T1000 (cell line): ENCODE results near the gene OR13G1.
"Not testable (repeated sequence)": the region's sequence is repeated elsewhere in the genome, so short reads cannot be mapped to it uniquely, and the experiment has no call there.

ENCODE experiments used
- DNase-seq: peaks from one replicate; lab custom pipeline; 2025; ENCODE audit warnings: mixed read lengths; lab: John Stamatoyannopoulos, UW

Gene OR13G1, protein sequence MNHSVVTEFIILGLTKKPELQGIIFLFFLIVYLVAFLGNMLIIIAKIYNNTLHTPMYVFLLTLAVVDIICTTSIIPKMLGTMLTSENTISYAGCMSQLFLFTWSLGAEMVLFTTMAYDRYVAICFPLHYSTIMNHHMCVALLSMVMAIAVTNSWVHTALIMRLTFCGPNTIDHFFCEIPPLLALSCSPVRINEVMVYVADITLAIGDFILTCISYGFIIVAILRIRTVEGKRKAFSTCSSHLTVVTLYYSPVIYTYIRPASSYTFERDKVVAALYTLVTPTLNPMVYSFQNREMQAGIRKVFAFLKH

DNA sequence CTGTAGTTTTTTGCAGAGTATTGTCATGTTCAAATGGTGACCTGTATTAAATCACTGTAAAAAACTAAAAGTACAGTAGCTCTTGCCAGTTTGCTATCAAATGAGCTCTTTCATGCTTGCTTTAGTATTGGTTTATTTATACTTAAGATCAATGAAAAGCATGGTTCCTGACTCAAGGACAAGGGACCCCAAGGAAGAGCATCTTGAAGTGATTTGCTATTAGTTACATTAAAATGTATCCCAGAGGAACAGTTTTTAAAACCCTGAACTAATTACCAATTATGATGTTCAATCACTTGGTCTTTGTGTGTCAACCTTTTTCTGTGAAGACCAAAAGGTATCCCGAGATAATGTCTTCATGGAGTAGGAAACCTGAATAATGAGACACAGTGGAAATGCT is at the start of gene OR13G1:
Gene OR13G1 (minus strand): TSS at position 101 of the 400 bp plus-strand sequence. CDS start 6,698 bp downstream, outside the sequence.
- no peak for DNase-seq

DNA sequence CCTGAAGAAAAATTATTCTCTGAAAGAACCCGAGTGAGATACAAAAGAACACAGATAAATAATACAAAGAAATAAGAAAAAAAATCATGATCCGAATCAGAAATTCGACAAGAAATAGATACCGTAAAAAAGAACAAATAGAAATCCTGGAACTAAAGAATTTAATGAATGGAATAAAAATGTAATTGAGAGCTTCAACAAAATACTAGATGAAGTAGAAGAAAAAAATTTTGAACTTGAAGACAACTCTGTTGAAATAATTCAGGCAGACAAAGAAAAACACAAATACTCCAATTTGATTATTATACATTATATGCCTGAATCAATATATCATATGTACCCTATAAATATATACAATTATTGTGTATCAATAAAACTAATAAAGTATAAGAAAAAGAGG is 41.7 kb upstream of the OR13G1 start:
- no peak for DNase-seq

DNA sequence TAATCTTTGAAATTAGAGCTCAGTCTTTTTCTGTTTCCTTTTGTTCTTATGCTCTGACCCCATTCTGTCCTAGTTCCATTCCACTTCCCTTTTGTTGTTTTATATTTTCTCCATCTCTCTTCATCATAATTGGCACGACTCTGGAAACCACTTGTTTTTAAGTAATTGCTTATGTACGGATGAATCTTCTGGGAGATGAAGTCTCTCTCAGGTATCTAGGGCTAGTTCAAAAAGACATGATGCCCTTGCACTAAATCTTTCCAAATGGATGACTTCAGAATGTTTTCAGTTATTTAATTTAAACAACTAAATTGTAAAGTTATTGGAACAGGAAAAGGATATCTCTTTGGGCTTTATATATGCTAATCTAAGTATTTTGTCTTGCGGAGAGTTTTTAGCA is 37.0 kb upstream of the OR13G1 start, which contains the start of gene OR6F1:
Gene OR6F1 (minus strand): TSS at position 101 of the 400 bp plus-strand sequence. CDS start 3,891 bp downstream, outside the sequence.
- DNase-seq: no peak

DNA sequence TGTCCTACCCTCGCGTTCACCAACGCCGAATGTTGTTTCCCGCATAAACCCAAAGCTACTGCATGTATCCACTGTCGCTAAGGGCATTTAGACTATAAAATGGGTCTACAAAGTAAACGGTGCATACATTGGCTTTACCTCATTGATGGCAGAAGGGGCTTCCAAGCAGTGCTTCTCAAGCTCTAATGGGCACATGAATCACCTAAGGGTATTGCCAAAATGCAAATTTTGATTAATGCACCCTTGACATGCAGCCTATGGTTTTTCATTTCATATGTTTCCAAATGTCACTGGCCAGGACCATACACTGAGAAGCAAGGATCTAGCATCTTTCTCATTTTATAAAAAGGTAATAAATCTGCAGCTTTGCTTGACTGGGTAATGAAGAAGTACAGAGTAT is 34.2 kb upstream of the OR13G1 start:
- DNase-seq: no peak

DNA sequence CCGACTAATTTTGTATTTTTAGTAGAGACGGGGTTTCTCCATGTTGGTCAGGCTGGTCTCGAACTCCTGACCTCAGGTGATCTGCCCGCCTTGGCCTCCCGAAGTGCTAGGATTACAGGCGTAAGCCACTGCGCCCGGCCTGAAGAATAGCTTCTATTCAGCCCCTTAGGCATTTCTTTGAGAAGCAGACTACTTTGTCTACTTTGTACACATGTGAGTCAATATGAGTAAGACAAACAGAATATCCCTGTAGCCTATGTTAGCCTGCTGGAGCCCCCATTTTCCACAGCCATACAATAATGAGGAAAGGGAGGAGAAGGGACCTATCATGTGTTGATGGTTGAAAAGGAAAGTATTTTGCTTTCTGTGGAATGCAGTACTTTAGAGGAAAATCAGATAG is 31.1 kb upstream of the OR13G1 start:
- not testable (repeated sequence) for DNase-seq

DNA sequence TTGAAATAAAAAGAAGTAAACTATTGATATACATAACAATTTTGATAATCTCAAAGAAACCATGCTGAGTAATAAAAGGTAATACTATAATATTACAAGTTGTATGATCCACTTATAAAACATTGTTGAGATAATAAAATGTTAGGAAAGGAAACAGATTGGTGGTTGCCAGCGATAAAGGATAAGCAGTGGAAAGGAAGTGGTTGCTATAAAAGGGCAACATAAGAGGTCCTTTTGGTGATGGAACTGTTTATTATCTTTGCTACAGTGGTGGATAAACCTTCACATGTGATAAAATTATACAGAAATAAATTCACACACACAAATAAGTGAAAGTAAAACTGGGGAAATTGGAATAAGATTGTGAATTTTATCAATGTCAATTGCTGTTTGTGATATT is 21.8 kb upstream of the OR13G1 start:
- no peak for DNase-seq

DNA sequence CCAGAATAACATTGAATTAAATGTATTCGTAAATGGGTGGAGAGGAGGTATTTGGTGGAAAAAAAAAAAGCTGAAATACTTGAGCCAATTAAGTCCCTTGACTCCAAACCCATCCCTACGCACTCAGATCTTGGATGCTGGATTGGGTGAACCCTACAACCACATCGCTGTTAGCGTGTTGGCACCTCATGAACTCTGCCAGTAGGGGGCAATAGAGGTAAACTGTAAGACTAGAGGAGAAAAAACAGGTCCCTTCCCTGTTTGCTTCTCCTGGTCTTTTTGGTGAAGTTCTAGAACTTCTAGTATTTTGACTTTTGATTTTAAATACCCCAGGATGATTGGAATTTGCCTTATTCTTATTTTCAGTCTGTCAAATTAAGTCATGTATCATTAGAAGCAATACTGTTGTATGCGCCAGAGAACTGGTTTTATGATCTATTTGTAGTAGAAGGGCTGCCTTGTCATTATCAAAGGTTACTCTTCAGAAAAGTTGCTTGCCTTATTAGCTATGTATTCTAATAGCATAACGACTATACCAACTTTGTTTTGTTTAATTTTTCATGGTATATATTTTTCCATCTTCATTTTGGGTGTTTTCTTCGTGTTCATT is 1.9 kb upstream of the OR13G1 start:
- DNase-seq: peak; percentile 27

DNA sequence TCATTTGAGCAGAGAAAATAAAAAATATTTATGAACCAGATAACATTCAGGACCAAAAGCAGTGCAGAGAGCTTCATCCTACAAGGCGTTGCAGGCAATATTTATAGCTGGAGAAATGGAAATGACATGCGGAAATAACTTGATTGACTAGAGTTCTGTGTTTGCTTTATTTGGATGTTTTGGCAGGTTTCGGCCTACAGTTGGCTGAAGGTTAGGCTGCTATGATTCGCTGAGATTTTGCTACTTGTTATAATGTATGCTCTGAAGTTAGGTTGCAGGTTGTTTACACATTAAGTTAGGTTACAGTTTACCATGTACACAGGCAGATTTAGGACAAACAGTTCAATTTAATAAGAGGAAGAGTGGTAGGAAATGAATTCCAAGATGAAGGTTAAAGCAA is 632 bp upstream of the OR13G1 start:
- DNase-seq: no peak

DNA sequence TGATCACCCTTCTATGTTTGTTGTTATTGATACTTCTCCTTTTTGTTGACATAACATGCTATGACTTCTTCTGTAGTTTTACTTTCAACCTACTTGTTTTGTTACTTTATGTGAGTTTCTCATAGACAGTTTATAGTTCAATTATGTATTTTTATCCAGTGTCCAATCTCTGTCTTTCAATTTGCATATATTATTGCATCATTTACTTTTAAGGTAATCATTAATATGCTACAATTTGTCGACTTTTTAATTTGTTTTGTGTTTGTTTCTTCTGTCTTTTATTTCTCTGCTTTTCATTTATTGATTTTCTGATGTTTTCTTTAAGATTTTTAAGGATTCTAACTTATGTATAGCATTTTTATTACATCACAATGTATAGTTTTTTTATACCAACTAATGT is 10.3 kb downstream of the OR13G1 start:
- DNase-seq: no peak

DNA sequence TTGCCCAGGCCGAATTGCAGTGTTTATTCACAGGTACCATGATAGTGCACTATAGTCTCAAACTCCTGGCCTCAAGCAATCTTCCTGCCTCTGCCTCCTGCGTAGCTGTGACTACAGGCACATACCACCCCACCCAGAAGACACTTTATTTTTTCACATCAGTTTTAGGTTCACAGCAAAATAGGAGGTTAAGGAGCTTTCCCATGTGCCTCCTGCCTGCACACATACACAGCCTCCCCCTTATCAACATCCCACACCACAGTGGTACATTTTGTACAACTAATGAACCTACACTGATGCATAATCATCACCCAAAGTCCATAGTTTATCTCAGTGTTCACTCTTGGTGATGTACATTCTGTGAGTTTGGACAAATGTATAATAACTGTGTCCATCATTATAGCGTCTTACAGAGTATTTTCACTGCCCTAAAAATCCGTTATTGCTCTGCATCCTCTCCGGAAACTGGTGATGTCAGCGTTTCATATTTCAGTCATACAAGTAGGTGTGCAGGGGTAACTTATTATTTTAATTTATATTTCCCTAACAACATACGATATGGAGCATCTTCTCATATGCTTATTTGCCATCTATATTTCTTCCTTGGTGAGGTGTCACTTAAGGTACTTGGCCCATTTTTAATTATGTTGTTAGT is 23.2 kb downstream of the OR13G1 start:
- no peak for DNase-seq

DNA sequence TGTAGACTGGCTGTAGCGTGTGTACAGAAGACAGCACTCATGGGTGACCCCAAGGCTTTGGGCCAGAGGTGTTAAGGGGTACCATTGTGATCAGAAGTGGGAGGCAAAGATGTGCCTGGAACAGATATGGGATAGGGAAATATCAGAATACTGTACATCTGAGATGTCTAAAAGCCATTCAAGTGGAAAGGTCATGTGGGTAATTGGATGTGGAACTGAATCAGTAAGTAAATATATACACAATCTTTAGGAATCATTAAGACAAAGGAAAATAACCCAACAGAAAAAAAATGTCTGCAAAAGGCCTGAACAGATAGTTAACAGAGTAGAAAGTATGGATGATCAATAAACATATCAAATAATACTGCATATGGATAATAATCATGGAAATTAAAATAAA is 26.5 kb downstream of the OR13G1 start:
- DNase-seq: no peak

DNA sequence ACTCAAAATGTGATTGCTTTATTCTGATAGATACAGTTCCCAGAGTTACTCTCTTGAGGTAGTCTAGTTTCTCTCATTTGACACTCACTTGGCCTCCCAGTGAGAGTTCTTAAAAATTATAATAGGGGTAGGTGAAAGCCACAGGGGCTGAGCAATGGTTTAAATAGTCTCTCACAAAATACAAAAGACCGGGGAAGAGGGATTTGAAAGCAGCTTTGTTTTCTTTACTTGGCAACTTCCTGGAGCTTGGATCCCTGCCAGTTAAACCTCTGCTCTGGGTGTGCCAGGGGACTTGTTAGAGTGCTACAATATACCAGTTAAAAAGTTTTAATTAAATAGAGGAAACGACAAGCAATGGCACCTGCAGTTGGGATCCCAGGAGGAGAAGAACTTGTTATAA is 31.7 kb downstream of the OR13G1 start:
- no peak for DNase-seq

DNA sequence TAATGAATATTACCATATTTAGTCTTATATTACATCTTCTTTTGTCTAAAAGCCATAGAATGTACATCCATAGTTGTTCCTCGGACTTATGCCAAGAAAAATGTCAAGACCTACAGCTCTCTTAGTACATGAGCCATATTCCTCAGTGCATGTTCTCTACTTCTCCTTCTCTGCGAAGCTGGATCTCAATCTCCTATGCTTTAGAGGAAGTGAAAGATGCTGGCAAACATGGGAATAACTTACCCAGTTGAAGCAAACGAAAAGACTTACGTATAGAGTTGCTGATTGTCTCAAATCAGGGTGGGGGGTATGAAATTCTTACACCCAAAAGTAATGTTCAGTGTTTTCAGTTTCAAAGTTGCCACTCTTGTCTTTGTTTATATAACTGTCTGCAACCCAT is 32.7 kb downstream of the OR13G1 start:
- no peak for DNase-seq

DNA sequence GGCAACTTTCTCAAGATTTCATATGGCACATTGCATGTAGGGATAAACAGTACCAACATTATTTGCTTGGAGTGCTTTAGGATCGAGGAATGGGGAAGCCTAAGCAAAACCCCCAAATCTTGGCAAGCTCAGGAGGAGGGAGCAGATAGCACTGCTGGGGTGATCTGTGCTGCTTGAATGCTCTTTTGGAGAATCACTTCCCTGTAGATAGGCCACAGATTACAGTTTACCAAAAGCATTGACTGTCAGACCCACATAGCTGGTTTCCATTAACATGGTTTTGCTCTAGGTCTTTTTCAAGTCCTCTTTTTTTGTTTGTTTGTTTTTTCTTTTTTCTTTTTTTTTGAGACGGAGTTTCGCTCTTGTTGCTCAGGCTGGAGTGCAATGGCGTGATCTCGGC is 36.8 kb downstream of the OR13G1 start:
- no peak for DNase-seq

DNA sequence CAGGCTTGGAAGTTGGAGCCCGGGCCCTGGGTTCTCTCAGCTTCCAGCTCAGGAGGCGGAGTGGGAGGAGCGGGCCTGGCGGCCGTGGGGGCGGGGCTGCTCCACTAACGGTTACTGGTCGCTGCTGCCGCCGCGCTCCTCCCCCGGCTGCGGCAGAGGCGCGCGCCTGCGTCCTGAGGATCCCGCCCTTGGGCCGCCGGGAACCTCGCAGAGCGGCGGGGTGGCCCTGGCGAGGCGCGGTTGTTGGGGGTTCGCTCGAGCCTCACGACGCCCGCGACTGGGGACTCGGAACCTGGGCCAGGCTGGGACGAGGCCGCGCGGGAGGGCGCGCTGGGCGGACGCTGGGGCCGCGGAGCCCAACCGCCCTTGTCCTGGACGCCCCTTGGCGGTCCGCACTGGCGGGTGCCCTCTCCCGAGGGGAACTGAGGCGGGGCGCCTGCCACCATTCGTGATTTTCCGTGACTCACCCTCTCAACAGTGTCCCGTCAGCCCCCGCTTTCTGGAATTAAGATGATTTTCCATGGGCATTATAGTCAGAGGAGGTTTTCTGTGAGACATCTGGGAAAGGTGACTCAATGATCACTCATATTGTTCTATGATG is 40.1 kb downstream of the OR13G1 start:
- peak; percentile 87 for DNase-seq

DNA sequence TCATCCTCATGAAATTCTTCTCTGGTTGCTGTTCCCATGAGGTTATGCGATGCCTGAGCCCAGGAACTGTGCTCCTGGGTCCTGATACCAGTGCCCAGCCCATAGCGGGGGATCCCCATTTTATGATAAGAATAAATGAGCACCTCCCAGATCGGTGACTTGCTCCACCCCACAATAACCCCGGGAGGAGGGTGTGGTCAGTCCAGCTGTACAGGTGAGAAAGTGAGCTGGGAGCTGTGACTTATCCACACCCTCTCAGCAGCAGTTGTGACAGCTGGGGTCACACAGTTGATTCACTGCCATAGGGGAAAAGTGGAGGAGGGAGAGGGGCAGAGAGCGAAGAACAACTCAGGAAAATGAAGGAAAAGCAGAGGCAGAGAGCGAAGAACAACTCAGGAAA is 40.8 kb downstream of the OR13G1 start:
- DNase-seq: no peak

DNA sequence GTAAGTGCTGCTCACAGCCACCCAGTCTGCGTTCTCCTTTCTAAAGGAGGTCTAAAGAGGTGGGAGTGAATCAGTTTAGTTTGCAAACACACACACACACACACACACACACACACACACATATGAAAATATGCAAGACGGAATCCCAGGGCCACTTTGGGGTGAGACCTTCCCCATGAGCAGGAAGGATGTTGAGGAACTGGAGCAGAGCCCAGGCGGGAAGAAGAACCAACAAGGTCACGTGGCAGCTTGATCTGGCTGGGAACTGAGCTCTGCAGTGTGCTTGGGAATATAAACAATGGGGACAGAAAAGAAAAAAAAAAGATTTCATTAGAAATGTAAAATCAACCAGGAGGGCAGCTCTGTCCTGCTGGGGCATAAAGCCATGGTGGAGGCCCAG is 41.5 kb downstream of the OR13G1 start:
- DNase-seq: no peak

DNA sequence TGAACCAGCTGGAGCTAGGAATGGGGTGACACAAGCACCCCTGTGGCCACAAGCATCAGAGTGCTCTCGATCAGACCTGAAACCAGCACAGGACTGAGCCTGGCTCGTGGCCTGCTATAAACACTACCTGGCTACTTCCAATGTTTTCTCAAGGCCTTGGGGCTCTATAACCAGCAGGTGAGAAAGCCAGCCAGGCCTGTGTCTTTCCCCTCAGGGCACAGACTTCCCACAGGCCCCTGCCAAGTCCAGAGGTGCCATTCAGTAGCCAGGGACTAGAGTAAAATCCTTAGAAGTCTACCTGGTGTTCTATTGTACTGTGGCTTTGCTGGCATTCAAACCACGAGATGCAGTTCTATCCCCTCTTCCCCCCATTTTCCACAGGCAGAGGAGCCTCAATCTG is 51.6 kb downstream of the OR13G1 start:
- no peak for DNase-seq
